ENCODE measurements around the gene ELANE. TPM values are rescaled to one million over a fixed set of nuclear protein-coding genes. Genes with fewer than 3 reads are reported as not detected.

Gene ELANE
- total and polyA plus RNA-seq, 9 of the 15 experiments (the other 6 are each of a cell fraction or from before 2014, with no cell fraction given), result not detected

GRCh38 chr19:843180-843835 lies 8.8 kb upstream of the ELANE start (continued):
- TF ChIP-seq, protein P1, sequence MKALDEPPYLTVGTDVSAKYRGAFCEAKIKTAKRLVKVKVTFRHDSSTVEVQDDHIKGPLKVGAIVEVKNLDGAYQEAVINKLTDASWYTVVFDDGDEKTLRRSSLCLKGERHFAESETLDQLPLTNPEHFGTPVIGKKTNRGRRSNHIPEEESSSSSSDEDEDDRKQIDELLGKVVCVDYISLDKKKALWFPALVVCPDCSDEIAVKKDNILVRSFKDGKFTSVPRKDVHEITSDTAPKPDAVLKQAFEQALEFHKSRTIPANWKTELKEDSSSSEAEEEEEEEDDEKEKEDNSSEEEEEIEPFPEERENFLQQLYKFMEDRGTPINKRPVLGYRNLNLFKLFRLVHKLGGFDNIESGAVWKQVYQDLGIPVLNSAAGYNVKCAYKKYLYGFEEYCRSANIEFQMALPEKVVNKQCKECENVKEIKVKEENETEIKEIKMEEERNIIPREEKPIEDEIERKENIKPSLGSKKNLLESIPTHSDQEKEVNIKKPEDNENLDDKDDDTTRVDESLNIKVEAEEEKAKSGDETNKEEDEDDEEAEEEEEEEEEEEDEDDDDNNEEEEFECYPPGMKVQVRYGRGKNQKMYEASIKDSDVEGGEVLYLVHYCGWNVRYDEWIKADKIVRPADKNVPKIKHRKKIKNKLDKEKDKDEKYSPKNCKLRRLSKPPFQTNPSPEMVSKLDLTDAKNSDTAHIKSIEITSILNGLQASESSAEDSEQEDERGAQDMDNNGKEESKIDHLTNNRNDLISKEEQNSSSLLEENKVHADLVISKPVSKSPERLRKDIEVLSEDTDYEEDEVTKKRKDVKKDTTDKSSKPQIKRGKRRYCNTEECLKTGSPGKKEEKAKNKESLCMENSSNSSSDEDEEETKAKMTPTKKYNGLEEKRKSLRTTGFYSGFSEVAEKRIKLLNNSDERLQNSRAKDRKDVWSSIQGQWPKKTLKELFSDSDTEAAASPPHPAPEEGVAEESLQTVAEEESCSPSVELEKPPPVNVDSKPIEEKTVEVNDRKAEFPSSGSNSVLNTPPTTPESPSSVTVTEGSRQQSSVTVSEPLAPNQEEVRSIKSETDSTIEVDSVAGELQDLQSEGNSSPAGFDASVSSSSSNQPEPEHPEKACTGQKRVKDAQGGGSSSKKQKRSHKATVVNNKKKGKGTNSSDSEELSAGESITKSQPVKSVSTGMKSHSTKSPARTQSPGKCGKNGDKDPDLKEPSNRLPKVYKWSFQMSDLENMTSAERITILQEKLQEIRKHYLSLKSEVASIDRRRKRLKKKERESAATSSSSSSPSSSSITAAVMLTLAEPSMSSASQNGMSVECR (CRISPR knock-in tag; IDR thresholded peaks at IDR 0.05), result no peak; the same call in 1 of the 2 replicates
- TF ChIP-seq MLLT1 (IDR thresholded peaks at IDR 0.05), result no peak
- no peak for TF ChIP-seq BACH1 (tag; IDR thresholded peaks at IDR 0.05)
- TF ChIP-seq THRA (IDR thresholded peaks at IDR 0.05), result no peak
- no peak for TF ChIP-seq ATF1 (CRISPR knock-in tag; IDR thresholded peaks at IDR 0.05)
- 0 out of 2 replicates have a peak, but pooled peaks have one; percentile 8 for TF ChIP-seq ATF1 (tag; IDR thresholded peaks at IDR 0.05)
- 0 out of 4 replicates have a peak, but pooled peaks of 1 of the 2 experiments have one; percentile 22 for TF ChIP-seq TEAD1 (CRISPR knock-in tag; IDR thresholded peaks at IDR 0.05)
- no peak for TF ChIP-seq BCOR (IDR thresholded peaks at IDR 0.05)
- TF ChIP-seq STAG1 (CRISPR knock-in tag; IDR thresholded peaks at IDR 0.05; ENCODE audit: borderline replicate concordance), result no peak
- TF ChIP-seq ZNF764 (CRISPR knock-in tag; IDR thresholded peaks at IDR 0.05; ENCODE audit: low read depth), result no peak
- no peak for TF ChIP-seq ARID3A (IDR thresholded peaks at IDR 0.05; ENCODE audit: borderline replicate concordance, low read depth, low read length)
- TF ChIP-seq, protein P2, sequence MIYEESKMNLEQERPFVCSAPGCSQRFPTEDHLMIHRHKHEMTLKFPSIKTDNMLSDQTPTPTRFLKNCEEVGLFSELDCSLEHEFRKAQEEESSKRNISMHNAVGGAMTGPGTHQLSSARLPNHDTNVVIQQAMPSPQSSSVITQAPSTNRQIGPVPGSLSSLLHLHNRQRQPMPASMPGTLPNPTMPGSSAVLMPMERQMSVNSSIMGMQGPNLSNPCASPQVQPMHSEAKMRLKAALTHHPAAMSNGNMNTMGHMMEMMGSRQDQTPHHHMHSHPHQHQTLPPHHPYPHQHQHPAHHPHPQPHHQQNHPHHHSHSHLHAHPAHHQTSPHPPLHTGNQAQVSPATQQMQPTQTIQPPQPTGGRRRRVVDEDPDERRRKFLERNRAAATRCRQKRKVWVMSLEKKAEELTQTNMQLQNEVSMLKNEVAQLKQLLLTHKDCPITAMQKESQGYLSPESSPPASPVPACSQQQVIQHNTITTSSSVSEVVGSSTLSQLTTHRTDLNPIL (CRISPR knock-in tag; IDR thresholded peaks at IDR 0.05), result no peak
- TF ChIP-seq FOXJ3 (CRISPR knock-in tag; IDR thresholded peaks at IDR 0.05), result no peak
- TF ChIP-seq CBX1 (IDR thresholded peaks at IDR 0.05; ENCODE audit: low read depth), result no peak
- TF ChIP-seq ZFPM2 (CRISPR knock-in tag; IDR thresholded peaks at IDR 0.05), result no peak
- TF ChIP-seq SIN3A (IDR thresholded peaks at IDR 0.05; ENCODE audit: borderline replicate concordance in 2 of 2, control insufficient read depth in 1 of 2, low read depth in 2 of 2, low read length in 2 of 2), result no peak
- no peak for TF ChIP-seq XRCC3 (IDR thresholded peaks at IDR 0.05)
- no peak for TF ChIP-seq ZNF239 (CRISPR knock-in tag; IDR thresholded peaks at IDR 0.05)
- no peak for TF ChIP-seq SETDB1 (IDR thresholded peaks at IDR 0.05; ENCODE audit: low read length)
